Thyroid gland (tissue), 4 donors: ENCODE measurements around the gene PRODH. TPM values are rescaled to one million over a fixed set of nuclear protein-coding genes. Genes with fewer than 3 reads are reported as not detected.

Experiments
- DNase-seq, 2 donors: peaks; one replicate each; pipeline ENCODE4 v3.0.0-alpha.2; 2019
- H3K27ac ChIP-seq, 3 donors: fragments of 200-600 bp; sonication (generic); 1 replicate in 2 of 3; 2 replicates in 1 of 3; pipeline ENCODE4 v1.5.1; 2016 to 2019; ENCODE audit warnings: mild to moderate bottlenecking in 1 of 3, moderate library complexity in 1 of 3
- H3K27me3 ChIP-seq: fragments of 200-600 bp; sonication (generic); one replicate; pipeline ENCODE4 v1.5.1; 2019
- H3K36me3 ChIP-seq, 2 donors: fragments of 200-600 bp; sonication (generic); one replicate each; pipeline ENCODE4 v1.5.1; 2016 to 2019
- H3K4me1 ChIP-seq, 2 donors: fragments of 200-600 bp; sonication (generic); one replicate each; pipeline ENCODE4 v1.5.1; 2017 to 2019
- H3K4me3 ChIP-seq, 3 donors: fragments of 200-600 bp; sonication (generic); replicated peaks in 1 of 3; 1 replicate in 2 of 3; 2 replicates in 1 of 3; pipeline ENCODE4 v1.5.1; 2016; ENCODE audit warnings: mild to moderate bottlenecking in 1 of 3
- H3K9me3 ChIP-seq: fragments of 200-600 bp; sonication (generic); one replicate; pipeline ENCODE4 v1.5.1; 2017
- CTCF ChIP-seq, 6 experiments: fragments of 200-600 bp in 3 of 6; fragments of 450-650 bp in 3 of 6; sonication (generic) in 3 of 6; IDR thresholded peaks; one replicate each; pipeline ENCODE4 v1.5.1; 2016 to 2019; ENCODE audit warnings: antibody characterized with exemption in 6 of 6, mild to moderate bottlenecking in 2 of 6, inconsistent platforms in 1 of 6, moderate library complexity in 1 of 6
- POLR2A ChIP-seq, 2 donors: fragments of 450-650 bp; IDR thresholded peaks; one replicate each; pipeline ENCODE4 v1.6.1; 2017; ENCODE audit warnings: antibody characterized with exemption in 2 of 2, mild to moderate bottlenecking in 2 of 2, moderate library complexity in 1 of 2
- WGBS, 2 donors: methylation state at CpG; one replicate each; pipeline ENCODE4 v1.1.5; 2017; 5-methylcytosine and 5-hydroxymethylcytosine counted together
- intact Hi-C: fragments of 100-400 bp; cut with DNase I; formaldehyde crosslinking; loops from one replicate; pipeline ENCODE4 v1.15.1; 2023
- total RNA-seq, 4 donors: library from RNA; depleted of rRNA; stranded (reverse); fragments of >200 nt; gene quantifications; one replicate each; pipeline ENCODE4 v1.2.3, GENCODE V29; 2016

Gene PRODH
- total RNA-seq, 4 donors from 2014 or later = 1.6 to 10.2 (median 5.2) TPM

- Histone ChIP-seq H3K4me3 (no peak overlapping the region), H3K4me1 (no peaks in the 10 kb centered on the region), H3K9me3 (no peaks in the 10 kb centered on the region), H3K27ac (no peak overlapping the region), H3K27me3 (no peaks in the 10 kb centered on the region), H3K36me3 (no peaks in the 10 kb centered on the region)
- intact Hi-C loops = no loop called here
- no peak for DNase-seq
- TF ChIP-seq POLR2A (IDR thresholded peaks at IDR 0.05) (no peak), CTCF (IDR thresholded peaks at IDR 0.05) (no peak)
These were observed 44.7 kb upstream of the PRODH start for GRCh38 chr22:18980829-18981228.

- no peaks in the 10 kb centered on the region for H3K4me1 ChIP-seq
- H3K36me3 ChIP-seq = no peaks in the 10 kb centered on the region
- intact Hi-C loops = no loop called here
- TF ChIP-seq CTCF (IDR thresholded peaks at IDR 0.05) (no peak), POLR2A (IDR thresholded peaks at IDR 0.05) (no peak)
- no peak overlapping the region for H3K4me3 ChIP-seq
- no peaks in the 10 kb centered on the region for H3K27me3 ChIP-seq
- no peak overlapping the region for H3K27ac ChIP-seq
- no peaks in the 10 kb centered on the region for H3K9me3 ChIP-seq
- 71 to 85% methylated on average over 1 of the region's 1 CpG for WGBS, 2 donors
- DNase-seq = no peak
These were observed 43.9 kb upstream of the PRODH start for GRCh38 chr22:18979957-18980356.

- Histone ChIP-seq H3K4me3 (no peak overlapping the region), H3K4me1 (no peaks in the 10 kb centered on the region), H3K36me3 (no peaks in the 10 kb centered on the region), H3K27me3 (no peaks in the 10 kb centered on the region), H3K9me3 (no peaks in the 10 kb centered on the region), H3K27ac (no peak overlapping the region)
- intact Hi-C loops = no loop called here
- DNase-seq = no peak
- TF ChIP-seq CTCF (IDR thresholded peaks at IDR 0.05) (no peak), POLR2A (IDR thresholded peaks at IDR 0.05) (no peak)
- 87 to 88% methylated on average over 6 to 9 of the region's 9 CpGs for WGBS, 2 donors
These were observed 42.4 kb upstream of the PRODH start for GRCh38 chr22:18978506-18978905.

GRCh38 chr22:18977824-18978425, 41.8 kb upstream of the PRODH start:
- H3K4me1 ChIP-seq = no peaks in the 10 kb centered on the region
- H3K27ac ChIP-seq = no peak overlapping the region
- no peak overlapping the region for H3K4me3 ChIP-seq
- no peaks in the 10 kb centered on the region for H3K9me3 ChIP-seq
- 83 to 88% methylated on average over 4 to 8 of the region's 9 CpGs for WGBS, 2 donors
- no peak for DNase-seq
- intact Hi-C loops = no loop called here
- no peaks in the 10 kb centered on the region for H3K27me3 ChIP-seq
- no peak for TF ChIP-seq POLR2A (IDR thresholded peaks at IDR 0.05)
- TF ChIP-seq CTCF (IDR thresholded peaks at IDR 0.05) = no peak
- no peaks in the 10 kb centered on the region for H3K36me3 ChIP-seq

GRCh38 chr22:18976197-18976751, 40.2 kb upstream of the PRODH start:
- Histone ChIP-seq H3K27ac (no peak overlapping the region), H3K4me3 (no peak overlapping the region), H3K4me1 (no peaks in the 10 kb centered on the region), H3K27me3 (no peaks in the 10 kb centered on the region), H3K9me3 (no peaks in the 10 kb centered on the region), H3K36me3 (no peaks in the 10 kb centered on the region)
- WGBS, 2 donors = 96 to 97% methylated on average over 4 to 8 of the region's 10 CpGs
- TF ChIP-seq CTCF (IDR thresholded peaks at IDR 0.05) (no peak), POLR2A (IDR thresholded peaks at IDR 0.05) (no peak)
- no peak for DNase-seq
- intact Hi-C loops = no loop called here
